ENCODE data around the gene RAD51.

Gene RAD51

GRCh38 chr15:40696228-40696627 lies 1.3 kb downstream of the RAD51 start:
- Mint-ChIP-seq H3K4me3 (peak overlapping the region; percentile 100), H3K9me3 (no peaks in the 10 kb centered on the region), H3K4me1 (ENCODE audit: low read depth) (peaks cover 36% of the 10 kb centered on the region), H3K27me3 (no peaks in the 10 kb centered on the region), H3K27ac (no peak overlapping the region), H3K36me3 (ENCODE audit: low read depth) (peaks cover 62% of the 10 kb centered on the region)

- H3K27me3 Mint-ChIP-seq: no peaks in the 10 kb centered on the region
- H3K4me1 Mint-ChIP-seq (ENCODE audit: low read depth): peaks cover 36% of the 10 kb centered on the region
- no peak overlapping the region for H3K27ac Mint-ChIP-seq
- peaks cover 71% of the 10 kb centered on the region for H3K36me3 Mint-ChIP-seq (ENCODE audit: low read depth)
- H3K4me3 Mint-ChIP-seq: no peak overlapping the region
- no peaks in the 10 kb centered on the region for H3K9me3 Mint-ChIP-seq
Measured at GRCh38 chr15:40697916-40698315, 2.9 kb downstream of the RAD51 start.

GRCh38 chr15:40702077-40702476 lies 7.1 kb downstream of the RAD51 start:
- Mint-ChIP-seq H3K27me3 (no peaks in the 10 kb centered on the region), H3K4me3 (no peak overlapping the region), H3K36me3 (ENCODE audit: low read depth) (peaks cover 78% of the 10 kb centered on the region), H3K4me1 (ENCODE audit: low read depth) (peaks cover 10% of the 10 kb centered on the region), H3K27ac (no peak overlapping the region), H3K9me3 (no peaks in the 10 kb centered on the region)

GRCh38 chr15:40706121-40706520 lies 11.1 kb downstream of the RAD51 start:
- Mint-ChIP-seq H3K9me3 (no peaks in the 10 kb centered on the region), H3K27me3 (no peaks in the 10 kb centered on the region), H3K36me3 (ENCODE audit: low read depth) (peaks cover 61% of the 10 kb centered on the region), H3K27ac (no peak overlapping the region), H3K4me1 (ENCODE audit: low read depth) (no peaks in the 10 kb centered on the region), H3K4me3 (no peak overlapping the region)

- peaks cover 55% of the 10 kb centered on the region for H3K36me3 Mint-ChIP-seq (ENCODE audit: low read depth)
- H3K4me3 Mint-ChIP-seq: no peak overlapping the region
- H3K9me3 Mint-ChIP-seq: no peaks in the 10 kb centered on the region
- H3K27me3 Mint-ChIP-seq: no peaks in the 10 kb centered on the region
- H3K27ac Mint-ChIP-seq: no peak overlapping the region
- no peaks in the 10 kb centered on the region for H3K4me1 Mint-ChIP-seq (ENCODE audit: low read depth)
Measured at GRCh38 chr15:40714144-40714543, 19.2 kb downstream of the RAD51 start.

GRCh38 chr15:40716165-40716564 lies 21.2 kb downstream of the RAD51 start:
- H3K27ac Mint-ChIP-seq: no peak overlapping the region
- peaks cover 58% of the 10 kb centered on the region for H3K36me3 Mint-ChIP-seq (ENCODE audit: low read depth)
- H3K4me1 Mint-ChIP-seq (ENCODE audit: low read depth): no peaks in the 10 kb centered on the region
- H3K4me3 Mint-ChIP-seq: no peak overlapping the region
- H3K27me3 Mint-ChIP-seq: no peaks in the 10 kb centered on the region
- no peaks in the 10 kb centered on the region for H3K9me3 Mint-ChIP-seq

- no peak overlapping the region for H3K4me3 Mint-ChIP-seq
- H3K9me3 Mint-ChIP-seq: no peaks in the 10 kb centered on the region
- no peaks in the 10 kb centered on the region for H3K27me3 Mint-ChIP-seq
- peaks cover 54% of the 10 kb centered on the region for H3K36me3 Mint-ChIP-seq (ENCODE audit: low read depth)
- no peak overlapping the region for H3K27ac Mint-ChIP-seq
- H3K4me1 Mint-ChIP-seq (ENCODE audit: low read depth): peaks cover 19% of the 10 kb centered on the region
Measured at GRCh38 chr15:40721701-40722100, 26.7 kb downstream of the RAD51 start.

GRCh38 chr15:40722354-40722753 lies 27.4 kb downstream of the RAD51 start:
- no peak overlapping the region for H3K4me3 Mint-ChIP-seq
- no peak overlapping the region for H3K27ac Mint-ChIP-seq
- H3K27me3 Mint-ChIP-seq: no peaks in the 10 kb centered on the region
- peaks cover 54% of the 10 kb centered on the region for H3K36me3 Mint-ChIP-seq (ENCODE audit: low read depth)
- H3K9me3 Mint-ChIP-seq: no peaks in the 10 kb centered on the region
- peaks cover 19% of the 10 kb centered on the region for H3K4me1 Mint-ChIP-seq (ENCODE audit: low read depth)

- H3K36me3 Mint-ChIP-seq (ENCODE audit: low read depth): peaks cover 52% of the 10 kb centered on the region
- H3K4me1 Mint-ChIP-seq (ENCODE audit: low read depth): peaks cover 19% of the 10 kb centered on the region
- no peak overlapping the region for H3K4me3 Mint-ChIP-seq
- no peaks in the 10 kb centered on the region for H3K27me3 Mint-ChIP-seq
- no peak overlapping the region for H3K27ac Mint-ChIP-seq
- H3K9me3 Mint-ChIP-seq: no peaks in the 10 kb centered on the region
Measured at GRCh38 chr15:40722934-40723333, 28.0 kb downstream of the RAD51 start.

- H3K27me3 Mint-ChIP-seq: no peaks in the 10 kb centered on the region
- no peak overlapping the region for H3K27ac Mint-ChIP-seq
- H3K36me3 Mint-ChIP-seq (ENCODE audit: low read depth): peaks cover 54% of the 10 kb centered on the region
- no peak overlapping the region for H3K4me3 Mint-ChIP-seq
- peaks cover 19% of the 10 kb centered on the region for H3K4me1 Mint-ChIP-seq (ENCODE audit: low read depth)
- no peaks in the 10 kb centered on the region for H3K9me3 Mint-ChIP-seq
Measured at GRCh38 chr15:40723919-40724318, 28.9 kb downstream of the RAD51 start.

- Mint-ChIP-seq H3K9me3 (no peaks in the 10 kb centered on the region), H3K27ac (no peak overlapping the region), H3K4me1 (ENCODE audit: low read depth) (no peaks in the 10 kb centered on the region), H3K27me3 (no peaks in the 10 kb centered on the region), H3K4me3 (no peak overlapping the region), H3K36me3 (ENCODE audit: low read depth) (peaks cover 61% of the 10 kb centered on the region)
Measured at GRCh38 chr15:40731034-40731433, 36.1 kb downstream of the RAD51 start.

- Mint-ChIP-seq H3K4me3 (no peak overlapping the region), H3K36me3 (ENCODE audit: low read depth) (peaks cover 71% of the 10 kb centered on the region), H3K9me3 (no peaks in the 10 kb centered on the region), H3K4me1 (ENCODE audit: low read depth) (no peaks in the 10 kb centered on the region), H3K27me3 (no peaks in the 10 kb centered on the region), H3K27ac (no peak overlapping the region)
Measured at GRCh38 chr15:40736575-40736974, 41.6 kb downstream of the RAD51 start.

- Mint-ChIP-seq H3K4me3 (no peak overlapping the region), H3K9me3 (no peaks in the 10 kb centered on the region), H3K27me3 (no peaks in the 10 kb centered on the region), H3K4me1 (ENCODE audit: low read depth) (no peaks in the 10 kb centered on the region), H3K27ac (no peak overlapping the region), H3K36me3 (ENCODE audit: low read depth) (peaks cover 70% of the 10 kb centered on the region)
Measured at GRCh38 chr15:40737048-40737447, 42.1 kb downstream of the RAD51 start.

- Mint-ChIP-seq H3K27ac (no peak overlapping the region), H3K4me3 (no peak overlapping the region), H3K27me3 (no peaks in the 10 kb centered on the region), H3K9me3 (no peaks in the 10 kb centered on the region), H3K36me3 (ENCODE audit: low read depth) (peaks cover 77% of the 10 kb centered on the region), H3K4me1 (ENCODE audit: low read depth) (peaks cover 18% of the 10 kb centered on the region)
Measured at GRCh38 chr15:40739047-40739446, 44.1 kb downstream of the RAD51 start.

- H3K27ac Mint-ChIP-seq: no peak overlapping the region
- no peaks in the 10 kb centered on the region for H3K27me3 Mint-ChIP-seq
- H3K4me1 Mint-ChIP-seq (ENCODE audit: low read depth): peaks cover 25% of the 10 kb centered on the region
- H3K36me3 Mint-ChIP-seq (ENCODE audit: low read depth): peaks cover 72% of the 10 kb centered on the region
- H3K9me3 Mint-ChIP-seq: no peaks in the 10 kb centered on the region
- no peak overlapping the region for H3K4me3 Mint-ChIP-seq
Measured at GRCh38 chr15:40739854-40740253, 44.9 kb downstream of the RAD51 start.

- Mint-ChIP-seq H3K9me3 (no peaks in the 10 kb centered on the region), H3K4me3 (no peak overlapping the region), H3K4me1 (ENCODE audit: low read depth) (peaks cover 43% of the 10 kb centered on the region), H3K27ac (peak overlapping the region; percentile 92), H3K36me3 (ENCODE audit: low read depth) (peaks cover 58% of the 10 kb centered on the region), H3K27me3 (no peaks in the 10 kb centered on the region)
Measured at GRCh38 chr15:40743485-40743901, 48.5 kb downstream of the RAD51 start.
